Activated T-cell treated with anti-CD3 and anti-CD28 coated beads, Interleukin-2, amount 50 U/mL, for 24 hours (primary cell): ENCODE data around the gene ARPC3.
A peak's percentile ranks its signal among the peaks of the same experiment; 100 is the strongest.
"Not testable (repeated sequence)": the region's sequence is repeated elsewhere in the genome, so short reads cannot be mapped to it uniquely, and the experiment has no call there.

ENCODE experiments used
- DNase-seq: peaks from one replicate; pipeline ENCODE4 v3.0.0-alpha.2; 2020
- H3K27ac Mint-ChIP-seq: 2 replicates; pipeline ENCODE4 v1.8.0; 2020; ENCODE audit warnings: mild to moderate bottlenecking, mixed read lengths
- H3K27me3 Mint-ChIP-seq: 2 replicates; pipeline ENCODE4 v1.8.0; 2020; ENCODE audit warnings: mixed read lengths
- H3K36me3 Mint-ChIP-seq: 2 replicates; pipeline ENCODE4 v1.8.0; 2020; ENCODE audit warnings: low read depth, mixed read lengths
- H3K4me1 Mint-ChIP-seq: 2 replicates; pipeline ENCODE4 v1.8.0; 2020; ENCODE audit warnings: low read depth, mixed read lengths
- H3K4me3 Mint-ChIP-seq: 2 replicates; pipeline ENCODE4 v1.8.0; 2020; ENCODE audit warnings: mild to moderate bottlenecking, moderate library complexity, mixed read lengths
- H3K9me3 Mint-ChIP-seq: 2 replicates; pipeline ENCODE4 v1.8.0; 2020; ENCODE audit warnings: mixed read lengths

The ARPC3 gene

DNA sequence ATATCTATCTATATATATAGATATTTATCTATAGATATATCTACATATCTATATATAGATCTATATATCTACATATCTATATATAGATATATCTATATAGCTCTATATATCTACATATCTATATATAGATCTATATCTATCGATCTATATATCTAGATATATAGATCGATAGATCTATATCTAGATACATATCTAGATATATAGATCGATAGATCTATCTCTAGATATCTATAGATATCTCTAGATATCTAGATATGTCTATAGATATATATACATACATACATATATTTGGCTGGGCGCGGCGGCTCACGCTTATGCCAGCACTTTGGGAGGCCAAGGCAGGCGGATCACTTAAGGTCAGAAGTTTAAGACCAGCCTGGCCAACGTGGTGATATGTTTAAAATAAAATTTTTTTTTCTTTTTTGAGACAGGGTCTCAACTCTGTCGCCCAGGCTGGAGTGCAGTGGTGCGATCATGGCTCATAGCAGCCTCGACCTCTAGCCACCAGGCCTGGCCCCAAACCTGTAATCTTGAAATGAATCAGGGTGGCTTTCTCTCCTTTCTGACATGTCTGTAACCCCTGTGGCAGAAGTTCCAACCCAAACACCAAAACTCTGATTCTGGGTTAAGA is 18.1 kb downstream of the ARPC3 start:
- Mint-ChIP-seq H3K27me3 (no peaks in the 10 kb centered on the region), H3K4me1 (peaks cover 9% of the 10 kb centered on the region), H3K4me3 (no peak overlapping the region), H3K36me3 (peaks cover 30% of the 10 kb centered on the region), H3K27ac (peak overlapping the region; percentile 64), H3K9me3 (no peaks in the 10 kb centered on the region)
- no peak for DNase-seq

DNA sequence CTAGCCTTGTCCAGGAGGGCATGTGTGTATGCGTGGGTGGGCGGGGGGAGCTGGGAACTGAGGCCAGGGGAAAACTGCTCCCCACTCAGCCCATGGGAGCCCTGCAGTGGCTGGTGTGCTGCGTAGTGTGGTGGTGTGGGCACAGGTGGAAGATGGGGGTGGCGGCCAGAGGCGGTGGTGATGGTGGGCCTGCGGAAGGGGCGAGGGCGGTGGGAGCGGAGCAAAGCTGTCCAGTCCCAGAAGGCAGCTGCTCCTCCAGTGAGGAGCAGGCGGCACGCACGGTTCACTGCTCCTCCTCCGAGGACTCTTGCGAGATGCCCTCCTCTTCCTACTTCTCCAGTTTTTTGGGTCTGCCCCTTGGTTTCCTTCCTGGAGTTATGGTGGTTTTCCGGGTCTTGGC is 20.5 kb downstream of the ARPC3 start:
- H3K9me3 Mint-ChIP-seq, H3K27ac Mint-ChIP-seq, H3K4me1 Mint-ChIP-seq, DNase-seq, H3K4me3 Mint-ChIP-seq, H3K27me3 Mint-ChIP-seq, H3K36me3 Mint-ChIP-seq: not testable (repeated sequence)

DNA sequence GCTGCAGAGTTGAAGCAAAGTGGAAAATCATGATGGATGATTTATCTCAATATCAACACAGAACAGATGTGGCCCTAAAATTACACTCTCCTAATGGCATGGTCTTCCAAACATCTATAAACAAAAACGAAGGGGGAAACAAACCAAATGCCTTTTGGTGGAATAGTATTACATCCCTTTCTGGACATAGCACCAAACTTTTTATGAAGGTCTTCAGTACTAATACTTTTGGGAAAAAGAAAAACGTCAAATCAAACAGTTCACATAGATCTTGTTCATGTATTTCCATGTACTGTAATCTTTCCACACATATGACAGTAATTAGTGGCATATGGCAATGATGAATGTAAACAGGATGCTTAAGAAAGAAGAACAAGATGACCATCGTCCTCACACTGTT is 23.7 kb downstream of the ARPC3 start:
- H3K4me1 Mint-ChIP-seq, result peaks cover 2% of the 10 kb centered on the region
- H3K4me3 Mint-ChIP-seq, result no peak overlapping the region
- H3K9me3 Mint-ChIP-seq, result no peaks in the 10 kb centered on the region
- no peak for DNase-seq
- no peaks in the 10 kb centered on the region for H3K27me3 Mint-ChIP-seq
- H3K27ac Mint-ChIP-seq, result no peak overlapping the region
- peaks cover under 1% of the 10 kb centered on the region for H3K36me3 Mint-ChIP-seq

DNA sequence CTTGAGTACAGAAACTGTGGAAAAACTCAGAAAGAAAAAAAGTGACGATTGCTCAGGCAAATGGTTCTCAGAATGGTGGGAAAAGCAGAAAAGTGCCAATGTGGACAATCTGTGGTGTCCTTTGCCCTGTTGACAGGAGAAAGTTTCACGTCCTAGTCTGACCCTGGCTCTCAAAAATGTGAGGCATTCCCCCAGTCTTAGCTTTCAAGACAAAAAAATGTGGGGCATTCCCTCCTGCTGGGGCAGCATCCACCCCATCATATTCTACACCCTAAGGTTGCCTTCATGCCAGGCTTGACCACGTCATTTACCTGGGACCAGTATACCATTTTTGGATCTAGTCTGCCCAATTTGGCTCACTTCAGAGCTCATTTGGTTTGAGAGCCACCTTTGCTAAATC is 25.9 kb downstream of the ARPC3 start:
- H3K27ac Mint-ChIP-seq, result no peak overlapping the region
- H3K4me1 Mint-ChIP-seq, result no peaks in the 10 kb centered on the region
- H3K9me3 Mint-ChIP-seq, result no peaks in the 10 kb centered on the region
- DNase-seq, result no peak
- H3K36me3 Mint-ChIP-seq, result no peaks in the 10 kb centered on the region
- H3K4me3 Mint-ChIP-seq, result no peak overlapping the region
- peaks cover 2% of the 10 kb centered on the region for H3K27me3 Mint-ChIP-seq

DNA sequence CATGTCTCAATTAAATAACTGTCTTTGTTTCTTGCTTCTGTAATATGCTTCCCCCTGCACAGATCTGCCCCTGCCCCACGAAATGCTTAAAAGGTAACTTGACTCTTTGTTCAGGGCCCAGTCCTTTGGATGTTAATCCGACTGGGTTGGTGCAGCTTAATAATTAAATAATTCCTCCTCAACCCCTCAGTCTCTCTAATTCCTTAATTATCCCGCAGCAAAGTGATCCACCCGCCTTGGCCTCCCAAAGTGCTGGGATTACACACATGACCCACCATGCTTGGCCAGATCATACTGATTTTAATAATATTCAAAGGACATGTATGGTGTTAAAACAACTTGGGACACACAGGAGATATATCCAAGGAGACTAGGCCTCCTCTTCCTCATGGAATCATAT is 28.4 kb downstream of the ARPC3 start:
- no peak for DNase-seq
- Mint-ChIP-seq H3K27me3 (peaks cover 2% of the 10 kb centered on the region), H3K36me3 (no peaks in the 10 kb centered on the region), H3K27ac (no peak overlapping the region), H3K4me1 (no peaks in the 10 kb centered on the region), H3K4me3 (no peak overlapping the region), H3K9me3 (no peaks in the 10 kb centered on the region)

DNA sequence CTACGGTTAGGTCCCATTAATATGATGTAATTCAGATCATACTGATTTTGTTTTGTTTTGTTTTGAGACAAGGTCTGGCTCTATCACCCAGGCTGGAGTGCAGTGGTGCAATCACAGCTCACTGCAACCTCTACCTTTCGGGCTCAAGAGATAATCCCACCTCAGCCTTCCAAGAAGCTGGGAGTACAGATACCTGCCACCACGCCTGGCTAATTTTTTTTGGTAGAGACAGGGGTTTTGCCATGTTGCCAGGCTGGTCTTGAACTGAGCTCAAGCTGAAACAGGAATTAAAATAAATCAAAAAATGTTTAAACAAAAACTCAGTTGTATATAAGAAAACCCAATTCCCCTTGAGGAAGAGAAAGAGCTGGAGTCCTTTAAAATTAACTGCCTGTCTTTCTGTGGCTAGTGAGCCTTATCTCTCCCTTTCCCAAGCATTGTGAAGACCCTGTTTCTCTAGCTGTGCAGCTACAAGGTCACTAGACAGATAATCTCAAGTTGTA is 28.9 kb downstream of the ARPC3 start:
- no peaks in the 10 kb centered on the region for H3K4me1 Mint-ChIP-seq
- H3K4me3 Mint-ChIP-seq, result no peak overlapping the region
- no peak for DNase-seq
- H3K36me3 Mint-ChIP-seq, result no peaks in the 10 kb centered on the region
- H3K27ac Mint-ChIP-seq, result no peak overlapping the region
- peaks cover 2% of the 10 kb centered on the region for H3K27me3 Mint-ChIP-seq
- no peaks in the 10 kb centered on the region for H3K9me3 Mint-ChIP-seq

DNA sequence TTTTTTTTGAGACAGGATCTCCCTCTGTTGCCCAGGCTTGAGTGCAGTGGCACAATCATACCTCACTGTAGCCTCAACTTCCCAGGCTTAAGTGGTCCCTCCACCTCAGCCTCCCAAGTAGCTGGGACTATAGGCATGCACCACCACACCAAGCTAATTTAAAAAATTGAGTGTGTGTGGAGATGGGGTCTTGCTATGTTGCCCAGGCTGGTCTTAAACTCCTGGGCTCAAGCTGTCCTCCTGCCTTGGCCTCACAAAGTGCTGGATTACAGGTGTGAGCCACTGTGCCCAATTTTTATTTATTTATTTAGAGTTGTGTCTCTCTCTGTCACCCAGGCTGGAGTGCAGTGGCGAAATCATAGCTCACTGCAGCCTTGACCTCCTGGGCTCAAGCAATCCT is 29.5 kb downstream of the ARPC3 start:
- not testable (repeated sequence) for DNase-seq, H3K4me3 Mint-ChIP-seq, H3K36me3 Mint-ChIP-seq, H3K9me3 Mint-ChIP-seq, H3K27ac Mint-ChIP-seq, H3K4me1 Mint-ChIP-seq, H3K27me3 Mint-ChIP-seq

DNA sequence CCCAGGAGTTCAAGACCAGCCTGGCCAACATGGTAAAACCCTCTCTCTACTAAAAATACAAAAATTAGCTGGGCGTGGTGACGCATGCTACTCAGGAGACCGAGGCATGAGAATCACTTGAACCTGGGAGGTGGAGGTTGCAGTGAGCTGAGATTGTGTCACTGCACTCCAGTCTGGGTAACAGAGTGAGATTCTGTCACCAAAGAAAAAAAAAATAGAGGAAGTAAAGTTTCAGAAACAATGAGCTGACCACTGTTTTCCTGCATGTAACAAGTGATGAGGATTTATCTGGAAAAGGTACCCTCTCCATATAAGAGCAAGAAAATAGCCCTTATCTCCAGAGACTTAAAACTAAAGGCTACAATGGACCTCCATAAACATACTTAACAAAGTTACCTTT is 33.0 kb downstream of the ARPC3 start:
- H3K4me3 Mint-ChIP-seq, result not testable (repeated sequence)

DNA sequence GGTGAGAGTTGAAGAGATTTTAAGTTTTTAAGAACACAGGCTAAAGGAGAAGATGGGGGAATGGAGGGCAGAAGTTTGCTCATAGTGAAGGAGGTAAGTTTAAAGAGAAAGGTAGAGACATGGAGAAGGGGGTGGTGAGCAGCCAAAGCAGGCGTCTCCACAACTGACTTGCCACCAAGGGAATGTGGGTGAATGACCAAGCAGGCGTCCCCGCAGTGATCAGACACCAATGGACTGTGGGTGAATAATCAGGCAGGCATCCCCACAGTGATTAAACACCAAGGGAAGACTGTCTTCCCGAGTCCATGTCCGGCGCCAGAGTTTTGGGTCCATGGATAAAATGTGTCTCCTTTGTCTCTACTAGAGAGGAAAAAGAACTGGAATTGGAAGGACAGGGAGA is 40.1 kb downstream of the ARPC3 start:
- not testable (repeated sequence) for DNase-seq, H3K4me1 Mint-ChIP-seq, H3K27me3 Mint-ChIP-seq, H3K4me3 Mint-ChIP-seq, H3K9me3 Mint-ChIP-seq, H3K36me3 Mint-ChIP-seq, H3K27ac Mint-ChIP-seq

More for the DNA sequence above, 33.0 kb downstream of the ARPC3 start:
- not testable (repeated sequence) for H3K27ac Mint-ChIP-seq, DNase-seq, H3K4me1 Mint-ChIP-seq, H3K27me3 Mint-ChIP-seq, H3K36me3 Mint-ChIP-seq, H3K9me3 Mint-ChIP-seq

DNA sequence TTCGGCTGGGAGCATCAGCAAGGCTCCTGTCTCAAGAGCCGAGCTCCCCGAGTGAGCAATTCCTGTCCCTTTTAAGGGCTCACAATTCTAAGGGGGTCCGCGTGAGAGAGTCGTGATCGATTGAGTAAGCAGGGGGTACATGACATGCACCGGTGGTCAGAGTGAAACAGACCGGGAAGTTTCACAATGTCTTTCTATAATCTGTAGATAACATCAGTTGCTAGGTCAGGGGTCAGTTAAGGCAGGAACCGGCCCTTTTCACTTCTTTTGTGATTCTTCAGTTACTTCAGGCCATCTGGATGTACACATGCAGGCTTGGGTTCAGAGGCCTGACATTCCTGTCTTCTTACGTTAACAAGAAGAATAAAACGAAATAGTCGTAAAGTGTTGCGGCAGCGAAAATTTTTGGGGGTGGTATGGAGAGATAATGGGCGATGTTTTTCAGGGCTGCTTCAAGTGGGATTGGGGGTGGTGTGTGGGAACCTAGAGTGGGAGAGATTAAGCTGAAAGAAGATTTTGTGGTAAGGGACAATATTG is 44.9 kb downstream of the ARPC3 start:
- peaks cover 26% of the 10 kb centered on the region for H3K4me1 Mint-ChIP-seq
- not testable (repeated sequence) for H3K9me3 Mint-ChIP-seq, H3K4me3 Mint-ChIP-seq, H3K27ac Mint-ChIP-seq, H3K27me3 Mint-ChIP-seq, DNase-seq
- peaks cover 31% of the 10 kb centered on the region for H3K36me3 Mint-ChIP-seq

DNA sequence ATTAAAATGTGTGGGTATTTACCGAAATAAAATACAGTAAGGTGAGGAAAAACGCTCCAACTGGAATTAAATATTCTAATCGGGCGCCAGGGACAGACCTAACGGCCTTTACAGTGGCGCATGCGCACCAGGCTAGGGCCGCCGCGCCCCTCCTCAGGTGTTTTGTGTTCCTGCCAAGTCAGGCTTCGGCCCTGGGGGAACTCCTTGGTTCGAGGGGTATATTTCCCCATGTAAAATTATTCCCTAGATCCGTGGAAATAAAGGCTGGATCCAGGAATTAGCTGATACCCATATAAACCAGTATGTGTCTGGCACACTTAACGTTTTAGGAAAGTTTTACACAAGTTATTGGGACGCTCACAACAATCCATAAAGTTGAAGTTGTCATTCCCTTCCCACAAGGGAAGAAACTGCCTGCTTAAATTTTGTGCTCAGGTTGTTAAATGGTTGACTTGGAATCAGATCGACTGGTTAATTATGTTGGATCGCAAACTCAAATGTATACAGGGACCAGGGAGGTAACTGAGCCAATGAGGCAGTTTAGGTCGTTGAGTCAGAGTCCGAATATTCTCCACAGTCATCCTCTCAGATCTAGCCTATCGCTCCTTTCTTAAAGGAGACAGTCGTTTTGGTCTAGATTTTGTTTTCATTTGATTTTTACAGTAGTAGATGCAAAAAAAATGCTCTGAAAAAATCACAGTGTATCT is 46.0 kb downstream of the ARPC3 start:
- Mint-ChIP-seq H3K9me3 (no peaks in the 10 kb centered on the region), H3K36me3 (peaks cover 41% of the 10 kb centered on the region), H3K27ac (peak overlapping the region; percentile 100), H3K4me3 (peak overlapping the region; percentile 100), H3K4me1 (peaks cover 32% of the 10 kb centered on the region), H3K27me3 (no peaks in the 10 kb centered on the region)
- DNase-seq, result peak; percentile 83

DNA sequence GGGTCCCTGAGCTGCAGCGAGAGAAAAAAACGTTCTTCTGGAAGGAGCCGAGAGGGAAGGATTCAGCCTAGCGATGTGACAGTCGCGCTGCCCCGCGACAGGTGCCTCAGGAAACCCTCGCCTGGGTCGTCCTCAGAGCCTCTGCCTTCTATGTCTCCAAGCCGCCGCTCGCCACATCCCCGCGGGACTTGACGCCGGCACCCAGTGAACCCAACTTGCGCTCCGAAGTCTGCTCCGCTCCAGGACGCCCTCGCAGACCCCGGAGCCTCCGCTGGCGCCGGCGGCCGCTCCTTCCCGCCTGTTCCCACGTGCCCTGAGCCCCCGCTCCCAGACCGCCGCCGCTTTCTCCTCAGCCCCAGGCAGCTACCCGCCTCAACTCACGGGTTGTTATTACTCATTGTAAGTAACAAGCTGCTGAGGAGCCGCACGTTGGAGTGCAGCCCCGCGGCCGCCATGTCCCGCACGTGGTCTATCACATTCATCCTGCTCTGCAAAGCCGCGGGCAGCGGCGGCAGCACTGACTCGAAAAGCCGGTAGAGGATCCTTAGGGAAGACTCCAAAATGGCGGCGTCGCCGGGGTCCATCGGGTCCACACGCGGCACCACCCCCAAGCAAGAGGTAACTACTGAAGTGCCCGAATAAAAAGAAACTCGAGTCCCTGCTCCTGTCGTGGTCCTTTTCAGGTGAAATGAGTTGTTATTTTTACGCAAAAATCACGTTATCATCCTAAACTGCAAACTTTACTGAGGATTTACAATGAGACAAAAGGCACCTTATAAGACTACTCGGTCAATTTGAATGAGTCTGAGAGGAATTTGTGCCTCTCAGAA is 46.8 kb downstream of the ARPC3 start, which contains the start of gene ANAPC7:
ANAPC7 (minus strand) TSS at position 563 of the 830 bp plus-strand sequence; CDS start at position 482, 81 bp downstream.
- H3K4me3 Mint-ChIP-seq, result peak within 1 kb of the TSS; percentile 100
- H3K27me3 Mint-ChIP-seq, result no peaks in the 10 kb centered on the region
- DNase-seq, result peak; percentile 90
- peaks cover 32% of the 10 kb centered on the region for H3K4me1 Mint-ChIP-seq
- no peaks in the 10 kb centered on the region for H3K9me3 Mint-ChIP-seq
- H3K27ac Mint-ChIP-seq, result peak within 1 kb of the TSS; percentile 100
- H3K36me3 Mint-ChIP-seq, result peaks cover 48% of the 10 kb centered on the region
